ENCODE measurements around the gene TROAP.
"Not testable (repeated sequence)": the region's sequence is repeated elsewhere in the genome, so short reads cannot be mapped to it uniquely, and the experiment has no call there.

Gene TROAP

GRCh38 chr12:49367381-49368239 lies 44.6 kb downstream of the TROAP start, which contains the start of gene SPATS2:
SPATS2 (plus strand) TSS chr12:49367462; CDS start chr12:49461013, 93,551 bp downstream.
- DNase-seq (ENCODE audit: low read depth in 2 of 2) = peak in 1 of 2 donors; percentile 88

- DNase-seq (ENCODE audit: low read depth in 2 of 2) = no peak
Measured at GRCh38 chr12:49368240-49368600, 45.2 kb downstream of the TROAP start.

GRCh38 chr12:49369411-49370145 lies 46.5 kb downstream of the TROAP start:
- DNase-seq (ENCODE audit: low read depth in 2 of 2) = no peak

- no peak for DNase-seq (ENCODE audit: low read depth in 2 of 2)
Measured at GRCh38 chr12:49370539-49370938, 47.5 kb downstream of the TROAP start.

GRCh38 chr12:49375406-49375805 lies 52.4 kb downstream of the TROAP start:
- DNase-seq (ENCODE audit: low read depth in 2 of 2) = no peak

- DNase-seq (ENCODE audit: low read depth in 2 of 2) = no peak
Measured at GRCh38 chr12:49377386-49377785, 54.3 kb downstream of the TROAP start.

- DNase-seq (ENCODE audit: low read depth in 2 of 2) = not testable (repeated sequence)
Measured at GRCh38 chr12:49380184-49380583, 57.1 kb downstream of the TROAP start.
